HUES64 (cell line): ENCODE results near the gene HLA-DPA1.
"Not testable (repeated sequence)": the region's sequence is repeated elsewhere in the genome, so short reads cannot be mapped to it uniquely, and the experiment has no call there.

Experiments
- H3K27ac ChIP-seq: 2 replicates; pipeline ENCODE4 v1.7.0; 2013; ENCODE audit warnings: low read depth, low read length, inconsistent platforms
- H3K27me3 ChIP-seq: 2 replicates; pipeline ENCODE4 v1.6.1; 2013; ENCODE audit warnings: mild to moderate bottlenecking, low read length; ENCODE audit not compliant: insufficient read depth
- H3K36me3 ChIP-seq: 2 replicates; pipeline ENCODE4 v1.6.1; 2013; ENCODE audit warnings: mild to moderate bottlenecking, low read length; ENCODE audit not compliant: insufficient read depth
- H3K4me1 ChIP-seq: 2 replicates; pipeline ENCODE4 v1.6.1; 2013; ENCODE audit warnings: mild to moderate bottlenecking, low read length, moderate library complexity; ENCODE audit not compliant: insufficient read depth
- H3K4me3 ChIP-seq: 2 replicates; pipeline ENCODE4 v1.5.1; 2013; ENCODE audit warnings: mild to moderate bottlenecking, low read length, moderate library complexity
- H3K9ac ChIP-seq: 2 replicates; pipeline ENCODE4 v1.6.1; 2013; ENCODE audit warnings: mild to moderate bottlenecking, low read depth, low read length
- H3K9me3 ChIP-seq: 2 replicates; pipeline ENCODE4 v1.6.1; 2013; ENCODE audit warnings: low read depth, low read length; ENCODE audit not compliant: insufficient read depth
- whole genome bisulfite sequencing: fragments of 150-250, 120-280 bp; methylation state at CpG from one replicate; pipeline ENCODE4 v1.1.7; 2013; ENCODE audit warnings: missing lambda C conversion rate; 5-methylcytosine and 5-hydroxymethylcytosine counted together

HLA-DPA1 gene

DNA sequence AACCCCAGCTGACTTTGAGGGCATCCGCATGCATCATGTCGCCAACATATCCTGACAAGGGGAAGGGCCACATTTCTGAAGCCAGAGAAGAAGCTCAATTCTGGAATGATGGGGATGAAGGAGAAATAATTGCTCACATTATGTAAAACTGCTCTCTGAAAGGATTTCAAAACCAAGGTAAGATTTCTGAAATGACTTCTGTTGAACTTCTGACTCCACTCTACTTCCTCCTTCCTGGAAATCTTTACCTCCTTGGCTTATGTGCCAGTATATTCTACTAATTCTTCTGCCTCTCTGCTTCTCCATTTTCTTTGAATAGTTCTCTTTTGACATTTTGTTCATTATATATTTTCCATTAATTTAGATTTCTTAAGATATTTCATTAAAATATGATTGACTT, 34.2 kb upstream of the HLA-DPA1 start:
- H3K9me3 ChIP-seq = 0 out of 2 replicates have a peak, but pooled peaks cover 4% of the 10 kb centered on the region
- peaks cover 14% of the 10 kb centered on the region; the same call in 1 of the 2 replicates for H3K27me3 ChIP-seq
- WGBS = 63% methylated on average over 2 of the region's 2 CpGs
- H3K27ac ChIP-seq = no peak overlapping the region
- H3K4me1 ChIP-seq = no peaks in the 10 kb centered on the region
- H3K9ac ChIP-seq = no peak overlapping the region
- H3K4me3 ChIP-seq = no peak overlapping the region
- H3K36me3 ChIP-seq = no peaks in the 10 kb centered on the region

DNA sequence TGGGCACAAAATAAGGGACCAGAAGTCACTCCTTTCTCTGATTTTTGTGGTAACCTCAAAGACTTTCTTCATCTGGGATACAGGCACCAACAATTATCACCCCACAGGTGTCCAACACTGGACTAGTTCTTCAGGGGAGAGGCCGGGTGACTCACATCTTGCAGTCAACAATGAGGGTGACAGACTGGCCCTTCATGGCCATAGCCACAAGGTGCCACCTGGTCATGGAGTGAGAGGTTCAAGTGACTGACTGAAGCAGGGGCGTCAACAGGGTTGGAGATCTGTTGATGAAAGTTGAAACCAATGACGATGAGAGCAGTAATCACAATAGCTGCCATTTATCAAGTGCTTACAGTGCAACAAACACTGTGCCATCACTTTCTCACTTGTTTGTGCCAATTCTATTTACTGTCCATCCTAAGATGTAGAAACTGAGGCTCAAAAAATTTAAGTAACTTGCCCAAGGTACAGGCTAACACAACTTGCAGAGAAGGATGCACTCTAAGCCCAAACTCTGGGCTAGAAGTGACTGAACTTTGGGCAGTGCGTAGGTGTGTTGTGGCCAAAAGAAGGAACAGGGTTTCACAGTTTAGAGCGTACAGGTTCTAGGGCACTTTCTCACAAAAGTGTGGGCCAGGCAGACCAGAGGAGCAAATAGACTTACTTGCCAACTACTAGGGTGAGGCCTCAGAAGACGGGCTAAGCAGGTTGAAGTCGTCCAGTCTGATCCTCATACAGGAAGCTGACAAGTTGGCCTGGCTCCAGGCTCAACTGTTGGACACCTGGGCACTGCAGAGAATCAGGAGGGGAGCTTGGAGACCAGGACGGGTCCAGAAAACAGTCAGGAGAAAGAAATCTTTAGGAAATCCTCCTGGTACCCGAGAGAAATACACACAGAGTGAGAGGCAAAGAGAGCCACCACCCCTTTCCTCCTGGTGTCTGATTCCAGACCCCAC, 32.7 kb upstream of the HLA-DPA1 start:
- 77% methylated on average over 9 of the region's 9 CpGs for WGBS

DNA sequence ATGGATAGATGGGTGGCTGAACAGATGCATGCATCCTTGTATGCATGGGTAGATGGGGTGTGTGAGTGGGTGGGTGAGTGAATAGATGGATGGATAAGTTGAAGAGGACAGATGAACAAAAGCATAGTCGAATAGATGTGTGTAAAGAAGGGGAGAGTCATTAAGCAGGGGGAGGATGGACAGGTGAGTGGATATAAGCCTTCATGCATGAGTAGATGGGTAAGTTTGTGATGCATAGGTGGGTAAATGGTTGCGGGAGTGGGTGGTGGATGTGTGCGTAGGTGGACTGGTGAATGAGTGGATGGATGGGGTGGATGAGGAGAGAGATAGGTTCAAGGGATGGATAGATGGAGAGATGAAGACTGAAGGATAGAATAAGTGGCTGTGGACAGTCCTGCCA, 31.9 kb upstream of the HLA-DPA1 start:
- Histone ChIP-seq H3K9me3 (peaks cover 16% of the 10 kb centered on the region), H3K27ac (no peak overlapping the region), H3K36me3 (no peaks in the 10 kb centered on the region), H3K4me3 (no peak overlapping the region), H3K4me1 (no peaks in the 10 kb centered on the region), H3K27me3 (peaks cover 14% of the 10 kb centered on the region; the same call in 1 of the 2 replicates), H3K9ac (no peak overlapping the region)
- 77% methylated on average over 3 of the region's 3 CpGs for WGBS

More for the DNA sequence above, 32.7 kb upstream of the HLA-DPA1 start:
- peaks cover 10% of the 10 kb centered on the region for H3K9me3 ChIP-seq
- H3K27me3 ChIP-seq = peaks cover 14% of the 10 kb centered on the region; the same call in 1 of the 2 replicates
- H3K36me3 ChIP-seq = no peaks in the 10 kb centered on the region
- no peak overlapping the region for H3K4me3 ChIP-seq
- no peak overlapping the region for H3K9ac ChIP-seq
- no peaks in the 10 kb centered on the region for H3K4me1 ChIP-seq
- H3K27ac ChIP-seq = no peak overlapping the region

DNA sequence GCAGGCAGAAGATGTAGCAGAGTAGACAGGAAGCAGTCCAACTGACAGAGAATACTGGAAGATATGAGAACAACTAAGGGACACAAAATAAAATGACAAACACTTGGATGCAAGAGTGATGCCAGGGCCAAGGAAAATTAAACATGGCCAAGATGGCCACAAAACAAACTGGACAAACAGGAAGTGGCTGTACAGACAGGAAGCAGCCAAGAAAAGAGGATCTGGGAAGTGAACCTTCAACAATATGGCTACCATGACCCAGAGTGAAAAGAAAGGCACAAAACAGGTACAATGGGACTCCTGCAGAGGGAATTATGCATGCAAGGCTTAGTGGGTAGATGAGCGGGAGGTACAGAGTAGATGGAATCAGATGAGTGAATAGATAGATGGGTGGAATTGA, 31.4 kb upstream of the HLA-DPA1 start:
- no peaks in the 10 kb centered on the region for H3K36me3 ChIP-seq
- H3K4me3 ChIP-seq = no peak overlapping the region
- no peak overlapping the region for H3K27ac ChIP-seq
- peaks cover 18% of the 10 kb centered on the region for H3K9me3 ChIP-seq
- peaks cover 14% of the 10 kb centered on the region; the same call in 1 of the 2 replicates for H3K27me3 ChIP-seq
- WGBS = 69% methylated on average over 1 of the region's 1 CpG
- H3K9ac ChIP-seq = no peak overlapping the region
- no peaks in the 10 kb centered on the region for H3K4me1 ChIP-seq

DNA sequence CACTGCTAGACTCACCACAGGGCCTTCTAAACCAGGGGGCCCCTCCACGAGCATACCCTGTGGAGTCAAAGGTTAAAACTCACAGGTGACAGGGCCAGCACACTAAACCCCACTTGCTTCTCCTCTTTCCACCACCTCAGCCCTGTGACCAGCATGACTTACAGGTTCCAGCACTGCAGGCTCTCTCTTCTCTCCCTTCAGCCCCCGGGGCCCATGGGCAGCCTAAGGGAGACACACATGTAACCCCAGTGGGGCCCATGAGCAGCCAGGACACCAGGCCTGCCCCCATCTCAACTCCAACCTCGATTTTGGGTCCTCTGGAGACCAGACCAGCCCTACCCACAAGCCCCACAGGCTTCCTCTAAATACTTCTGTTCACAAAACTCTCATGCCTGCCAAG, 30.3 kb upstream of the HLA-DPA1 start:
- 60% methylated on average over 3 of the region's 3 CpGs for WGBS
- Histone ChIP-seq H3K4me3 (no peak overlapping the region), H3K36me3 (no peaks in the 10 kb centered on the region), H3K4me1 (no peaks in the 10 kb centered on the region), H3K9ac (no peak overlapping the region), H3K27ac (no peak overlapping the region), H3K9me3 (peaks cover 24% of the 10 kb centered on the region), H3K27me3 (0 out of 2 replicates have a peak, but pooled peaks cover 7% of the 10 kb centered on the region)

DNA sequence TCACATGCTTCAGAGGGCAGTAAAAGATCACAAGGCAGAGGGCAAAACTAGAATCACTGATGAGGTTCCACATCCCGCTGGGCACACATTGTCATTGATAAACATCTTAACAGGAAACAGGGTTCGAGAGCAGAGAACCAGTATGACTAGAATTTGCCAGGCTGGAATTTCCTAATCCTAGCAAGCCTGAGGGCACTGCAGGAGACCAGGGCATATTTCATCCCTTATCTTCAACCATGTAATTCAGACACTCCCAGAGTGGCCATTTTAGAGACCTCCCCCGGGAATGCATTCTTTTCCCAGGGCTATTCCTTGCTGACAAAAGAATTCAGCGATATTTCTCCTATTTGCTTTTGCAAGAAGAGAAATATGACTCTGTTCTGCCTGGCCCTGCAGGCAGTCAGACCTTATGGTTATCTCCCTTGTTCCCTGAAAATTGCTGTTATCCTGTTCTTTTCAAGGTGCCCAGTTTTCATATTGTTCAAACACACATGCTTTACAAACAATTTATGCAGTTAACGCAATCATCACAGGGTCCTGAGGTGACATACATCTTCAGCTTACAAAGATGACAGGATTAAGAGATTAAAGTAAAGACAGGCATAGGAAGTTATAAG, 27.8 kb upstream of the HLA-DPA1 start:
- H3K36me3 ChIP-seq, H3K9ac ChIP-seq, H3K4me3 ChIP-seq, H3K27me3 ChIP-seq, H3K4me1 ChIP-seq, H3K27ac ChIP-seq: not testable (repeated sequence)
- 81% methylated on average over 5 of the region's 5 CpGs for WGBS
- peaks cover 25% of the 10 kb centered on the region for H3K9me3 ChIP-seq

DNA sequence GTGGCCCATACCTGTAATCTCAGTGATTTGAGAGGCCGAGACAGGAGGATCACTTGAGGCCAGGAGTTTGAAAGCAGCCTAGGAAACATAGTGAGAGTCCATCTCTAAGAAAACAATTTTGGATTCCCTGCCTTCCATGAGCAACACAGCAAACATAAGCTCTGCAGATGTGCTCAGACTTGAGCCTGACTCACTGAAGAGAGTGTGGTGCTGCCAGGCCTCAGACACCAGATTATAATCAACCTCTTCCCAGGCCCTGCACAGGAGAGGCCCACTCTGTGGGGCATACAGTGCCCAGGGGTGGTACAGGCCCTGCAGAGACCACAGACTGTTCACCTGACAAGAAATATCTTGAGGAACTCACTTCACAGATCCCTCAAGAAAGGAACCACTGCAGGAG, 22.2 kb upstream of the HLA-DPA1 start:
- H3K27me3 ChIP-seq = no peaks in the 10 kb centered on the region
- no peak overlapping the region for H3K4me3 ChIP-seq
- 90% methylated on average over 1 of the region's 1 CpG for WGBS
- H3K4me1 ChIP-seq = no peaks in the 10 kb centered on the region
- H3K9ac ChIP-seq = no peak overlapping the region
- H3K9me3 ChIP-seq = 0 out of 2 replicates have a peak, but pooled peaks cover 11% of the 10 kb centered on the region
- no peaks in the 10 kb centered on the region for H3K36me3 ChIP-seq
- H3K27ac ChIP-seq = no peak overlapping the region

DNA sequence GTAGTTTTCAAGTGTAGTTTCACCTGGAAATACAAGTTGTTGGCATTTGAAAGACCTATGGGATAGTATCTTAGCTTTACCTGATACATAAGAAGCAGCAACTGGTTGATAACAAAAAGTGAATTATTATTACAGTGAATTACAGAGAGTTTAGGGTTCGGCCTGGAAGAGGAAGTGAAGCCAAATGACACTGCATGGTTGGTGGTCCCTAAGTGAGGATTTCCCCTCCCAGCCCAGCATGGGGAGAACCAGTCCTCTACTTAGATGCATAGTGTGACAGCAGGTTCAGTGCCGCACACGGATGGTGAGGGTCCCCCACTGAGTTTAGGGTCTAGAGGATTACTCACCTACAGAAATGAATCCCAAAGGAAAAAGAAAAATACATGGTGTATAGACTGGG, 20.4 kb upstream of the HLA-DPA1 start:
- H3K27ac ChIP-seq = no peak overlapping the region
- no peak overlapping the region for H3K4me3 ChIP-seq
- 0 out of 2 replicates have a peak, but pooled peaks cover 2% of the 10 kb centered on the region for H3K9me3 ChIP-seq
- H3K9ac ChIP-seq = no peak overlapping the region
- H3K27me3 ChIP-seq = no peaks in the 10 kb centered on the region
- no peaks in the 10 kb centered on the region for H3K4me1 ChIP-seq
- no peaks in the 10 kb centered on the region for H3K36me3 ChIP-seq
- 79% methylated on average over 3 of the region's 3 CpGs for WGBS

DNA sequence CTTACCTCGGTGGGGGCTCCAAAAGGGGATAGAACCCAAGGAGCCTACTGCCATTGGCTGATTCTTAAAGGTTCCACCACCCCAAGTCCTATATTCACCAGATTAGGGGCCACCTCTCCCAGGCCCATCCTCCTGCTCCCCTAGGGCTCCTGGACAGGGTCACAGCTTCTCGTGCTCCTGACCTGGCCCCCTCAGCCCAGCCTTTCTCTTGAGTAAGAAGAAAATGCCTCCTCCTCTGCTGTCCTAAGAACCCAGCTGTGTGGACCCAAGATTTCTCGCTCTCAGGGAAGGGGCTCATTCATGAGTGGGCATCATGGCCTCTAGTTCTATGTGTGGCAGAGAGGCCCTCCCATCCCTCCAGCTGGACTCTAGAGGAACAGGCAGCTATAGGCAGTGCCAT, 18.9 kb upstream of the HLA-DPA1 start:
- 92% methylated on average over 3 of the region's 3 CpGs for WGBS
- H3K36me3 ChIP-seq = no peaks in the 10 kb centered on the region
- H3K27ac ChIP-seq = no peak overlapping the region
- H3K4me1 ChIP-seq = no peaks in the 10 kb centered on the region
- H3K9ac ChIP-seq = no peak overlapping the region
- no peaks in the 10 kb centered on the region for H3K9me3 ChIP-seq
- no peak overlapping the region for H3K4me3 ChIP-seq
- H3K27me3 ChIP-seq = no peaks in the 10 kb centered on the region

DNA sequence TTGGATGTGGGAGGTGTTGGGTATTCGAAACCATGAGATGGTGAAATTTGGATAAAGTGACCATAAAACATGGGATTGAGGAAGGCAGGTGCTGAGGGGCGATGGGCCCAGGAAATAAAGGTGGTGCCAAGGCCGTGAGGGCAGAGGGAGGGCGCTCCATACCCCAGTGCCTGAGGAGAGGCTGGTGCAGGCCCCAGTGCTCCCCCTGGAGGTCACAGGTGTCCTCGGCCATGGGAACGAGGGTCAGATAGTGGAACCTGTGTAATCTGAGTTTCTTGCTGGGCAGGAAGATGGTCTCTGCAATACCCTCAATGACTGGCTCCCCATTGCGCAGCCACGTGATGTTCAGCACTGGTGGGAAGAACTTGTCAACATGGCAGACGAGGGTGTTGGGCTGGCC, 18.5 kb upstream of the HLA-DPA1 start:
- WGBS = 55% methylated on average over 9 of the region's 9 CpGs
- no peaks in the 10 kb centered on the region for H3K4me1 ChIP-seq
- H3K4me3 ChIP-seq = no peak overlapping the region
- H3K27ac ChIP-seq = no peak overlapping the region
- H3K9me3 ChIP-seq = no peaks in the 10 kb centered on the region
- no peaks in the 10 kb centered on the region for H3K27me3 ChIP-seq
- no peaks in the 10 kb centered on the region; the same call in 1 of the 2 replicates for H3K36me3 ChIP-seq
- H3K9ac ChIP-seq = no peak overlapping the region

DNA sequence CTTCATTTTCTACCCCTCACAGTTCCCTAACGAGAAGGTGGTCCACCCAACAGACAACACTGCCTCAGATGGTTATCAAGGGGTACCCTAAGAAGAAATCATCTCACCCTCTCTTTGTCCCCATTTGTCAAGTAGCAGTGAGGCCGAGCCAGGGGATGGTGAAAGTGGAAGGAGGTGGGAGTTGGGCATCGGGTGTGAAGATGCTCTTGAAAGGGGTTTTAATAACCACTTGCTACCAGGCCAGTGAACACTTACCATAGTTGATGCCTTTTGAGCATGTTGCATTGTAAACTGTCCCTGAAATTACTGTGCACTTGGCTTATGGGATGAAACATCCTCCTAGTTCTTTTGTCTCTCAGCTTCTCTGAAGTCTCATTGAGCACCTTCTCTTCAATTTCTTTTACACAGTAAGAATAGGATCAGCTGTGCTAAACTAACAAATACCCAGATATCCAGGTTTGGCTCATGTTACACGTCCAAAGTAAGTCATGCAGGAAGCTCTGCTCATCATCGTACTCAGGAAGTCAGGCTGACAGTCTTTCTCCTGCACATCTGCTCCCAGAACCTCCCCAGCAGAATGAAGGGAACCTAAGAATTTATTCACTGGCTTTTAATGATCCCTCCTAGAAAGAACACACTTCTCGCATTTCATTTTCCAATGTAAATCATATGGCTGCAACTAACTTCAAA, 15.6 kb upstream of the HLA-DPA1 start:
- Histone ChIP-seq H3K9ac (no peak overlapping the region), H3K9me3 (no peaks in the 10 kb centered on the region), H3K4me3 (no peak overlapping the region), H3K27ac (no peak overlapping the region), H3K4me1 (no peaks in the 10 kb centered on the region), H3K27me3 (no peaks in the 10 kb centered on the region), H3K36me3 (peaks cover 2% of the 10 kb centered on the region; the same call in 1 of the 2 replicates)
- WGBS = 70% methylated on average over 6 of the region's 6 CpGs
